ENCODE data around the gene FHL1.

- TF ChIP-seq CTCF (IDR thresholded peaks at IDR 0.05) (peak; percentile 40 to 65 (median 54)), POLR2A (IDR thresholded peaks at IDR 0.05) (no peak), EP300 (IDR thresholded peaks at IDR 0.05; ENCODE audit: low read depth) (no peak)
These were observed 61.8 kb downstream of the FHL1 start for GRCh38 chrX:136209016-136209738.

All from transverse colon (tissue), 3 donors.